A549 (cell line): ENCODE data around the gene NKAIN2. TPM values are rescaled to one million over a fixed set of nuclear protein-coding genes. Genes with fewer than 3 reads are reported as not detected.

Experiments
- ATAC-seq, 2 experiments: fragments of 200-7000 bp in 1 of 2; fragments of >200 bp in 1 of 2; cut with Nextera tagmentation in 1 of 2; cut with Tn5 transposase in 1 of 2; 3 replicates each; pipeline versions ENCODE4 v1.8.0 to v1.9.1; 2018 to 2020; ENCODE audit warnings: mild to moderate bottlenecking in 1 of 2, moderate library complexity in 1 of 2
- CTCF ChIA-PET: fragments of 300-600 bp; sonication (Branson Sonifier 250); formaldehyde crosslinking; extraction: SDS; loops from one replicate; lab custom pipeline; 2021; ENCODE audit warnings: antibody characterized with exemption, inconsistent platforms; lab: Yijun Ruan, JAX
- POLR2A ChIA-PET: fragments of 350-600 bp; formaldehyde crosslinking; extraction: SDS; loops from one replicate; lab custom pipeline; 2021; ENCODE audit warnings: antibody characterized with exemption, inconsistent platforms; lab: Yijun Ruan, JAX
- DNase-seq, 2 experiments: peaks; one replicate each; pipeline versions ENCODE4 v3.0.0 to v3.0.0-alpha.2; 2011 to 2016; ENCODE audit warnings: low read depth in 1 of 2, low spot score in 1 of 2
- FAIRE-seq: peaks from 2 replicates; lab custom pipeline; 2011; peaks lifted over from hg19 to GRCh38; lab: Jason Lieb, UNC
- H3K27ac ChIP-seq, 2 experiments: fragments of >200 bp; sonication (Bioruptor Twin); formaldehyde crosslinking; 3 replicates each; pipeline ENCODE4 v1.5.1; 2016 to 2017
- H3K4me1 ChIP-seq: fragments of >200 bp; sonication (Bioruptor Twin); formaldehyde crosslinking; 3 replicates; pipeline ENCODE4 v1.6.1; 2016
- H3K4me2 ChIP-seq: fragments of >200 bp; sonication (Bioruptor Twin); formaldehyde crosslinking; 3 replicates; pipeline ENCODE4 v1.6.1; 2016
- H3K4me3 ChIP-seq: fragments of >200 bp; sonication (Bioruptor Twin); formaldehyde crosslinking; 3 replicates; pipeline ENCODE4 v1.5.1; 2016
- H3K9me3 ChIP-seq: fragments of >200 bp; sonication (Bioruptor Twin); formaldehyde crosslinking; 3 replicates; pipeline ENCODE4 v1.6.1; 2016
- ATOH8 ChIP-seq: fragments of 250-450 bp; sonication (Bioruptor Pico); IDR thresholded peaks from 2 replicates; pipeline ENCODE4 v1.5.0; 2020; ENCODE audit warnings: low read depth, mild to moderate bottlenecking, moderate library complexity
- CEBPB ChIP-seq, 2 experiments: fragments of >200 bp in 1 of 2; sonication (Bioruptor Twin) in 1 of 2; formaldehyde crosslinking in 1 of 2; IDR thresholded peaks; 2 replicates each; pipeline ENCODE4 v1.6.1; 2012 to 2016
- CHD2 ChIP-seq: fragments of 150-350 bp; IDR thresholded peaks from 2 replicates; pipeline ENCODE4 v1.6.1; 2014; ENCODE audit warnings: low read length; ENCODE audit not compliant: partially characterized antibody
- FOSB ChIP-seq: fragments of 250-450 bp; sonication (Bioruptor Pico); IDR thresholded peaks from 2 replicates; pipeline ENCODE4 v1.5.0; 2020; ENCODE audit warnings: mild to moderate bottlenecking, moderate library complexity
- FOXS1 ChIP-seq: fragments of 250-450 bp; sonication (Bioruptor Pico); IDR thresholded peaks from 2 replicates; pipeline ENCODE4 v1.5.0; 2020; ENCODE audit warnings: mild to moderate bottlenecking, moderate library complexity
- HEYL ChIP-seq: fragments of 250-450 bp; sonication (Bioruptor Pico); IDR thresholded peaks from 2 replicates; pipeline ENCODE4 v1.8.0; 2021; ENCODE audit warnings: mild to moderate bottlenecking, moderate library complexity
- HOXB5 ChIP-seq: fragments of 250-450 bp; sonication (Bioruptor Pico); IDR thresholded peaks from 2 replicates; pipeline ENCODE4 v1.5.0; 2020; ENCODE audit warnings: mild to moderate bottlenecking, moderate library complexity
- MAFK ChIP-seq: fragments of 450-650 bp; IDR thresholded peaks from 2 replicates; pipeline ENCODE4 v1.6.1; 2014; ENCODE audit not compliant: partially characterized antibody
- MAX ChIP-seq: IDR thresholded peaks from 2 replicates; pipeline ENCODE4 v1.6.1; 2012
- MAZ ChIP-seq: fragments of 150-350 bp; IDR thresholded peaks from 2 replicates; pipeline ENCODE4 v1.6.1; 2014; ENCODE audit warnings: antibody characterized with exemption, low read depth, low read length, borderline replicate concordance
- NFE2L2 ChIP-seq: fragments of 150-350 bp; conservative IDR thresholded peaks from 2 replicates; pipeline ENCODE4 v1.6.1; 2014; ENCODE audit warnings: low read length
- NPAS2 ChIP-seq: fragments of 250-450 bp; sonication (Bioruptor Pico); IDR thresholded peaks from 2 replicates; pipeline ENCODE4 v1.8.0; 2022; ENCODE audit warnings: mild to moderate bottlenecking, moderate library complexity, borderline replicate concordance
- NR3C1 ChIP-seq: fragments of >200 bp; sonication (Bioruptor Twin); formaldehyde crosslinking; IDR thresholded peaks from 3 replicates; pipeline ENCODE4 v1.6.1; 2017
- POLR2AphosphoS2 ChIP-seq: conservative IDR thresholded peaks from 2 replicates; pipeline ENCODE4 v1.6.1; 2012; ENCODE audit warnings: low read length, improper control_type of control experiment, inconsistent platforms
- RARB ChIP-seq: fragments of 250-450 bp; sonication (Bioruptor Pico); IDR thresholded peaks from 2 replicates; pipeline ENCODE4 v1.8.0; 2021; ENCODE audit warnings: mild to moderate bottlenecking, moderate library complexity
- TFCP2L1 ChIP-seq: fragments of 250-450 bp; sonication (Bioruptor Pico); IDR thresholded peaks from 2 replicates; pipeline ENCODE4 v1.5.0; 2021; ENCODE audit warnings: mild to moderate bottlenecking
- TP53 ChIP-seq: fragments of 250-450 bp; sonication (Bioruptor Pico); IDR thresholded peaks from 2 replicates; pipeline ENCODE4 v1.5.0; 2021; ENCODE audit warnings: mild to moderate bottlenecking, moderate library complexity
- USF2 ChIP-seq: fragments of 450-650 bp; IDR thresholded peaks from 2 replicates; pipeline ENCODE4 v1.6.1; 2014; ENCODE audit warnings: antibody characterized with exemption
- WGBS: methylation state at CpG from one replicate; pipeline ENCODE4 v1.1.6; 2017; ENCODE audit errors: missing lambda C conversion rate; 5-methylcytosine and 5-hydroxymethylcytosine counted together
- polyA plus RNA-seq, 4 experiments: library from polyadenylated mRNA; depleted of rRNA in 3 of 4; stranded (reverse); fragments of >200 nt; fragmentation: RNase III in 1 of 4; extraction: RNeasy Plus Mini Kit Qiagen cat#74134 plus additional on column Dnase treatment in 1 of 4; gene quantifications; 2 replicates in 3 of 4; 3 replicates in 1 of 4; pipeline ENCODE4 v1.2.3, GENCODE V29; 2011 to 2017
- TF ChIP-seq, protein P1 (sequence below): fragments of 200-600 bp; sonication (generic); IDR thresholded peaks from 2 replicates; pipeline ENCODE4 v1.6.1; 2016; ENCODE audit warnings: antibody characterized with exemption, mild to moderate bottlenecking, moderate library complexity

The NKAIN2 gene
- polyA plus RNA-seq, 2 of the 4 experiments (the other 2 are of a cell fraction): not detected

DNA sequence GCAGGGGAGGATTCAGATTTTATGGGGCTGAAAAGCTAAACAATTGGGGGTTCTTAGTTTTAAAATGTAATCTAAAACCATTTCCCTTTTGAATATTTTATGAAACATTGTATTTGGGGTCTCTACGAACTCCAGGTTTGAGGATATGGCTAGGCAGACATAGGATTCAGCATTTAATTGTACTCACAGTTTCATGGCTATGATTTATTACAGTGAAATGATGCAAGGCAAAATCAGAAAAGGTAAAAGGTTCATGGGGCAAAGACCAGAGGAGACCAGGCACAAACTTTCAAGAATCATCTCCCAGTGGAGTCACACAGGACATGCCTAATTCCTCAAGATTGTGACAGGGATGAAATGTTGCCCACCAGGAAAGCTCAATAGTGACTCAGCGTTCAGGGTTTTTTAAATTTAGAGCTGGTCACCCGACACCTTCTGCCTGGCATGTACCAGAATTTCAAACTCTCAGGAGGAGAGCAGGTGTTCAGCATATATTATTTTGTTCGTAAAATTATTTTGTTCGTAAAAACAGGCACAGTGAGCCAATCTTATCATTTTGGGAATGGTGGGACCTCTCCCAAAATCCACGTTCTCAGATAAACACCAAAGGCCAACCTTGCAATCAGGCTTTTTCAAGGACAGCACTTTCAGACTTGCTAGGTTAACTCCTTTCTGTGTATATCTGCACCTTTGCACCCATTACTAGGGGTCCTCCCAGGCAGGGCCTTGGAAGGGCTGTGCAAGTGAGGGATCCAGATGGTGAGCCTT is 270.3 kb downstream of the NKAIN2 start:
- ChIA-PET CTCF (no interaction called here), POLR2A (no interaction called here)
- DNase-seq: no peak

GRCh38 chr6:124074606-124075005 is 270.9 kb downstream of the NKAIN2 start:
- Histone ChIP-seq H3K4me3 (no peak overlapping the region), H3K4me2 (no peak overlapping the region), H3K9me3 (no peaks in the 10 kb centered on the region), H3K27ac (no peak overlapping the region), H3K4me1 (no peaks in the 10 kb centered on the region)
- 30% methylated on average over 5 of the region's 5 CpGs for WGBS
- POLR2A ChIA-PET: no interaction called here
- CTCF ChIA-PET: no interaction called here
- no peak for ATAC-seq
- no peak for TF ChIP-seq NFE2L2
- TF ChIP-seq MAX: no peak
- no peak for TF ChIP-seq POLR2AphosphoS2
- no peak for TF ChIP-seq FOSB (CRISPR knock-in tag)
- no peak for TF ChIP-seq MAZ
- TF ChIP-seq TP53 (CRISPR knock-in tag): no peak
- no peak for TF ChIP-seq HEYL
- TF ChIP-seq TFCP2L1 (CRISPR knock-in tag): no peak
- no peak for TF ChIP-seq HOXB5 (CRISPR knock-in tag)
- TF ChIP-seq FOXS1 (CRISPR knock-in tag): no peak
- no peak for TF ChIP-seq MAFK
- no peak for TF ChIP-seq NPAS2 (CRISPR knock-in tag)
- TF ChIP-seq USF2: no peak
- TF ChIP-seq ATOH8: no peak
- TF ChIP-seq RARB (CRISPR knock-in tag): no peak
- TF ChIP-seq, protein P1, sequence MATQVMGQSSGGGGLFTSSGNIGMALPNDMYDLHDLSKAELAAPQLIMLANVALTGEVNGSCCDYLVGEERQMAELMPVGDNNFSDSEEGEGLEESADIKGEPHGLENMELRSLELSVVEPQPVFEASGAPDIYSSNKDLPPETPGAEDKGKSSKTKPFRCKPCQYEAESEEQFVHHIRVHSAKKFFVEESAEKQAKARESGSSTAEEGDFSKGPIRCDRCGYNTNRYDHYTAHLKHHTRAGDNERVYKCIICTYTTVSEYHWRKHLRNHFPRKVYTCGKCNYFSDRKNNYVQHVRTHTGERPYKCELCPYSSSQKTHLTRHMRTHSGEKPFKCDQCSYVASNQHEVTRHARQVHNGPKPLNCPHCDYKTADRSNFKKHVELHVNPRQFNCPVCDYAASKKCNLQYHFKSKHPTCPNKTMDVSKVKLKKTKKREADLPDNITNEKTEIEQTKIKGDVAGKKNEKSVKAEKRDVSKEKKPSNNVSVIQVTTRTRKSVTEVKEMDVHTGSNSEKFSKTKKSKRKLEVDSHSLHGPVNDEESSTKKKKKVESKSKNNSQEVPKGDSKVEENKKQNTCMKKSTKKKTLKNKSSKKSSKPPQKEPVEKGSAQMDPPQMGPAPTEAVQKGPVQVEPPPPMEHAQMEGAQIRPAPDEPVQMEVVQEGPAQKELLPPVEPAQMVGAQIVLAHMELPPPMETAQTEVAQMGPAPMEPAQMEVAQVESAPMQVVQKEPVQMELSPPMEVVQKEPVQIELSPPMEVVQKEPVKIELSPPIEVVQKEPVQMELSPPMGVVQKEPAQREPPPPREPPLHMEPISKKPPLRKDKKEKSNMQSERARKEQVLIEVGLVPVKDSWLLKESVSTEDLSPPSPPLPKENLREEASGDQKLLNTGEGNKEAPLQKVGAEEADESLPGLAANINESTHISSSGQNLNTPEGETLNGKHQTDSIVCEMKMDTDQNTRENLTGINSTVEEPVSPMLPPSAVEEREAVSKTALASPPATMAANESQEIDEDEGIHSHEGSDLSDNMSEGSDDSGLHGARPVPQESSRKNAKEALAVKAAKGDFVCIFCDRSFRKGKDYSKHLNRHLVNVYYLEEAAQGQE: no peak
- no peak for FAIRE-seq
- DNase-seq: no peak

More for the DNA sequence above, 270.3 kb downstream of the NKAIN2 start:
- TF ChIP-seq HEYL (no peak), NR3C1 (no peak), CHD2 (no peak), CEBPB (IDR thresholded peaks at IDR 0.05) (no peak), POLR2AphosphoS2 (no peak), TFCP2L1 (CRISPR knock-in tag) (no peak)
- TF ChIP-seq, protein P1: no peak
- ATAC-seq (no peak), FAIRE-seq (no peak)
- no peak overlapping the region for H3K4me3 ChIP-seq
- no peak overlapping the region for H3K27ac ChIP-seq
- H3K4me2 ChIP-seq: no peak overlapping the region
- H3K4me1 ChIP-seq: no peaks in the 10 kb centered on the region
- no peaks in the 10 kb centered on the region for H3K9me3 ChIP-seq
- 8% methylated on average over 6 of the region's 6 CpGs for WGBS
